NAMALWA (cell line): ENCODE measurements around the gene CAMK1D.
A peak's percentile ranks its signal among the peaks of the same experiment; 100 is the strongest.
"Not testable (repeated sequence)": the region's sequence is repeated elsewhere in the genome, so short reads cannot be mapped to it uniquely, and the experiment has no call there.

Source experiments
- DNase-seq: peaks from one replicate; pipeline ENCODE4 v3.0.0-alpha.2; 2015; ENCODE audit warnings: low spot score

Gene CAMK1D

GRCh38 chr10:12340937-12341336 is 8.4 kb upstream of the CAMK1D start:
- peak; percentile 69 for DNase-seq

DNA sequence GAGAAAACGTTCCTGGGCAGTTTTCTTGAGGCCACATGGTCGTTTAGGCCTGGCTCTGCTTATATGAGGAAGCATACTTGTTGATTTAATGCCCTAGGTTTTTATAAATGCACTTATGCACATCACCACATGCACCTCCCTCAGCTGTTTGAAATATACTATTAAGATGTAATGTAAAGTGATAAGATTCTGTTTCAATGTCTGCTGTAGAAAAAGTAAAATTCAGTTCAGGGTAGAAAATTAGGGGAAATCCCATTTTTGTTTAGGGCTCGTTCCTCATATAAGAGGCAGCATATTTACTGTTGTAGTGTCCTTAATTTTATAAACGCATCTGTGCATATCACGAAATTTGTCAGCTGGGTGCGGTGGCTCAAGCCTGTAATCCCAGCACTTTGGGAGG is 7.8 kb upstream of the CAMK1D start:
- DNase-seq, result peak; percentile 55

GRCh38 chr10:12344375-12345110 is 4.8 kb upstream of the CAMK1D start:
- peak; percentile 22 for DNase-seq

GRCh38 chr10:12346707-12347106 is 2.6 kb upstream of the CAMK1D start:
- no peak for DNase-seq

GRCh38 chr10:12348294-12348869 is 965 bp upstream of the CAMK1D start:
- no peak for DNase-seq

GRCh38 chr10:12349629-12350166 is 351 bp downstream of the CAMK1D start:
- DNase-seq, result no peak

GRCh38 chr10:12350167-12350872 is 973 bp downstream of the CAMK1D start:
- peak; percentile 82 for DNase-seq

DNA sequence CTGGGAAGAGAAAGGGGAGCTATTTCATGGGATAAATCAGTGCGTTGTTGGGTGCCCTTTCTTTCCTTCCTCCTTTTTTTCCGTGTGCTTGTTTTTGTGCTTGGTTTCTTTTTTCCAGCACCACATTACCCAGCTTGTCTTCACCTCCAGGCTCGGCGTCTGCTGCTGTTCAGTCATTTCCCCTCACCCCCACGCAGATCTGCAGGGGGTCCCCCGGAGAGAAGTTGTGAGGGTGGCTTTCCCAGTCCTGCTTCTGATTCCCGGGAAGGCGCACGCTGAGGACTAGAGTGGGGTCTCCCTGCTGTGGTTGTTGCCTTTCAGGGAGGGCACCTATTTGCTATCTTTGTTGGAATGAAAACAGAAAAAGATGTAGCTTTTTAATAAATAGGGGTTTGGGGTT is 1.6 kb downstream of the CAMK1D start:
- no peak for DNase-seq

- DNase-seq, result no peak
These were observed 2.1 kb downstream of the CAMK1D start for GRCh38 chr10:12351447-12351846.

- DNase-seq, result no peak
These were observed 2.5 kb downstream of the CAMK1D start for GRCh38 chr10:12351889-12352288.

DNA sequence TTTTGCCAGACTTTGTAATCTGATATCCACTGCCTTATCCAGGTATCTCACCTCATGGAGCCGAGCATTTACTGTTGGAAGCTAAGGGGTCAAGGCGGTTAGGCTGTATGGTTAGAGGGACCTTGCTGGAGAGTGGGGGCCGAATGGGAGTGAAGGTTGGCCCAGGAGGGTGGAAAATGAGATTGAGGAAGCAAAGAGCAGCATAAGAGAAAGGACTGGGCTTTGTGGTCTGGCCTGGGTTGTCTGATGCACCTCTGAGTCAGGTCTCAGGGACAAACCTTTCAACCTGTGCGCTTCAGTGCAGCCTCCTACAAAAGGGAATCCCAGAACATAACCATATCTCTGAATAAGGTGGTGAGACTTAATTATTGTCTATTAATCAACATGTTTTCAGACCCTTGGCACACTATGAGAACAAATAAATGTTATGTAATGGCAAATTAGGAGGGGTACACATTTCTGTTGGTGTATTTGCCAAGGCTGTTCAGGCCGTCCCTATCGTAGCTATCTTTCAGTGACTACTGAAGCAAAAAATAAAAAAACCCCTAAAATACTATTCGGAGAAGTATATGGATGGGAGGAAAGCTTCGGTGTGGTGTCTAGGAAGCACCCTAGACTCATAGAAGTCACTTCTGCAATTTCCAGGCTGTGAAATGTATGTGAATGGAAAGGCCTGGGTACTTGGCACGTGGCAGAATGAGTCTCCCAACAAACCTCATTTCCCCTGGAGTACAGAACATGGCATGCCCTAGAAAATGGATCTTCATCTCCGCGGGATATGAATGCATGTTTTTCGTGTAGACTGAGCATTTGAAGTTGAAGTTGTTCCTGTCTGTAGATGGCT is 4.3 kb downstream of the CAMK1D start:
- DNase-seq, result no peak

DNA sequence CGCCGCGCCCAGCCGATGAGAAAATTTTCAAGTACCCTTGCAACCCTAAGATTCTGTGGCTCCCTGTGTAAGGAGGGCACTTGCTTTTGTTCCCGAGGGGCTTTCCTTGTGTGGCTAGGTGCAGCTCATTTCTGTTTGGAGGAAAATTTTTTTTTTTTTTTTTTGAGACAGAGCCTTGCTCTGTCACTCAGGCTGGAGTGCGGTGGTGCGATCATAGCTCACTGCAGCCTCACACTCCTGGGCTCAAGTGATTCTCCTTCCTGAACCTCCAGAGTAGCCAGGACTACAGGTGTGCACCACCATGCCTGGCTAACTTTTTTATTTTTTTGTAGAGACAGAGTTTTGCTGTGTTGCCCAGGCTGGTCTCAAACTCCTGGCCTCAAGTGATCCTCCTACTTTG is 5.3 kb downstream of the CAMK1D start:
- not testable (repeated sequence) for DNase-seq

DNA sequence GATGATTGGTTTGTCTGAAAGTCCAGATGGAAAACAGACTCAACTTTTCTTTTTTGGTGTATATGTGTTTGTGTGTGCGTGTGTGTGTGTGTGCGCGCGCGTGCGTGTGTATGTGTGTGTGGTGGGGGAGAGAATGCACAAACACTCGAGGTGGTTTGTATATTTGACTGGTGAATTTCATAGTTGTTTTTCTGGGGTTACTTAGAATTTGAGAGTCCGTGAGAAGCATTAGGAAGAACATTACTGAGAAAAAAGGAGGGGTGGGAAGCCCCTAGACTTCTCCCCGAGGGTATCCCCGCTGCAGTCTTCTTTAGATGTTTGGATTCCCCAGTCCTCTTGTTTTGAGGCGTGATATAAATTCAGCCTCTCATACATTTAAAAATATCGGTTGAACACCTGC is 6.0 kb downstream of the CAMK1D start:
- no peak for DNase-seq

DNA sequence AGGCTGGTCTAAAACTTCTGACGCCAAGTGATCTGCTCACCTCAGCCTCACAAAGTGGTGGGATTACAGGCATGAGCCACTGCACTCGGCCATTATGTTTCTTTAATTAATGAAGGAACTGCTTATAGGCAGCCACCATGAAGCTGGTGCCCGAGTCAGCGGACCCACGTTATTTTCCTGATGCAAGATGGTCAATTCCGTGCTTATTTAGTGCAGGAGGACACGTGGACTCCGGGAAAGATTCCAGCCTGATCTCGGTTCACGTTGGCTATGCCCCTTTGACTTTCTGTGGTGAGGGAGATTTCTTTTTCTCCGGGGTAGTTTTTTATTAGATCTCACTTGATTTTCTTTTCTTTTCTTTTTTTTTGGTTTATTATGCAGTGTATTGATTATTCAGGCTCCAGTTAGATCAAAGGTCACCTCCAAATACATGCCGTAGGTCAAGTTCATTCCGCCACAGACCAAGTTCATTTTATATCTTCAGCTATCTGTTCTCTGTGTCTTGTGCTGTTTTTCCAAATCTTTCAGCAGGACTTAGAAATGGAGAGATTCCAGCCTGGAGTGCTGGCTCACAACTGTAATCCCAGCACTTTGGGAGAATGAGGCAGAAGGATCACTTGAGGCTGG is 8.3 kb downstream of the CAMK1D start:
- no peak for DNase-seq

DNA sequence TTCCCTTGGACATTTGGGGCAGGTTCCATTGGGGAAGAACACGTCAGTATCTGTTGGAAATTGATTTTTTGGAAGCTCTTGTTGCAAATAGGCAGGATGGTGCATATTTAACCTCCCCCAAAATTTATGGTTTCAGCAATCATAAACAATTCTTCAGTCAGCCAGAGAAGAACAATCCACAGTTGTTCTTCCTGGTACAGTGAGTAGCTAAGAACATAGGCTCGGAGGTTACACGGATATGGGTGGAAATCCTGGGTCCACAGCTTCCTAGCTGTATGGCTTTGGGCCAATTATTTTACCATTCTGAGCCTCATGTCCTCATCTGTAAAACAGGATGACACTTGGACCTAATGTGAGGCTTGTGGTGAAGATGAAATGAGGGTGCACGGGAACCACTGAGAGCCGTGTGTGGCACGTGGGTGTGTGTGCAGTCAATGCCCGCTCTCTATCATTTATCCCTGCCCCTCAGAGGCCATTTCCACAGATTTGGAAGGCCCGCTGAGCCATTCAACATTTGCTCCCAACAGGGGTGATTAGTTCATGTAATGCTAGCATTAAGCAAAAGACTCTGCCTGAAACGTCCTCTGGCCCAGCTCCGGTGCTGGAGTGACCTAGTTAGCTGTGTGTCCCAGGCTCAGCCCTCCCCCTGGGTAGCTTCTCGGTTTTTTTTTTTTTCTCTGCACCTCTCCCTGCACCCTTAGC is 9.7 kb downstream of the CAMK1D start:
- DNase-seq, result no peak

- DNase-seq, result no peak
These were observed 11.1 kb downstream of the CAMK1D start for GRCh38 chr10:12360461-12360860.

GRCh38 chr10:12361115-12361514 is 11.8 kb downstream of the CAMK1D start:
- not testable (repeated sequence) for DNase-seq

GRCh38 chr10:12364559-12364958 is 15.2 kb downstream of the CAMK1D start:
- no peak for DNase-seq

- no peak for DNase-seq
These were observed 17.9 kb downstream of the CAMK1D start for GRCh38 chr10:12367272-12367671.

DNA sequence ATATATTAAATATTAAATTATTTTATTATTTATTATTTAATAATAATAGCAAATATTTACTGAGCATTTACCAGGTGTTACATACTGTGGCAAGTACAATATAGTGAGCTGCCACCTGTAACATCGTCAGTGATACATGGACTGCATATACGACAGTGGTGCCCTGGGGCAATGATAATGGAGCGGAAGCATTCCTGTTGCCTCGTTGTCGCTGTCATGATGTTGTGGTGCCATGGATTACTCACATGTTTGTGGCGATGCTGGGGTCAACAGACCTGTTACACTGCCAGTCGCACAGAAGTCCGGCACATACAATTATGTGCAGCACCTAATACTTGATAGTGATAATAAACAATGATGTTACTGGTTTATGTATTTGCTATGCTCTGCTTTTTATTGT is 20.6 kb downstream of the CAMK1D start:
- no peak for DNase-seq

DNA sequence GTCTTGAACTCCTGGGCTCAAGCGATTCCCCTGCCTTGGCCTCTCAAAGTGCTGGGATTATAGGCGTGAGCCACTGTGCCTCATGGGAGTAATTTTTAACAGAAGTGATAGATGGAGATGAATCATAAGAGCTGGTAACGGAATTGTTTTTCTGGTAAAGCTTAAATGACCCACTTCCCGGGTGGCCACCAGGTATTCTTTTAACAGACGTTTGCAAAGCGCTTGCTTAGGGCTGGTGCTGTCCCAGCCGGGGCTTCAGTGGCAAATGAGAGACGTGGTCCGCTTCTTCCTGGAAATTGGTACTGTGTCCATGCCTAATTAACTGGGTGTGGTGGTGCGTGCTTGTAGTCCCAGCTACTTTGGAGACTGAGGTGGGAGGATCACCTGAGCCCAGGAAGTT is 23.5 kb downstream of the CAMK1D start:
- no peak for DNase-seq
